Measurements from ENCODE around the gene ADGRV1.

The ADGRV1 gene

DNA sequence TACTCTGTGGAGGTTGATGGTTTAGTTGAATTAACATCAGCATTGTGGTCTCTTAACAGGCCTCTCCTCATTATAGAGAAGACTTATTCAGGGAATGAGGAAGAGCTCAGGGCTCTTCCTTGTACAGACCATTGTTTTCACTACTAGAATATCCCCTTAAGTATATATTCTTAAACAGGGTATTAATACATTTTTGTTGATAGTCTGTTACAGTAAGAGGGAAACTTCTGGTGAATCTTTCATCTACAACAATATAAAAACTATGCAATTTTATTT, 330.7 kb downstream of the ADGRV1 start:
- TF ChIP-seq CTCF (IDR thresholded peaks at IDR 0.05; ENCODE audit: low read depth, low read length, poor library complexity, severe bottlenecking) = no peak
- TF ChIP-seq EZH2phosphoT487 (IDR thresholded peaks at IDR 0.05; ENCODE audit: borderline replicate concordance, low read length) = no peak
- peaks cover 9% of the 10 kb centered on the region for H3K27me3 ChIP-seq (ENCODE audit: control insufficient read depth, low read length)
- no peaks in the 10 kb centered on the region for H4K20me1 ChIP-seq (ENCODE audit: control insufficient read depth, insufficient read depth, low read depth, low read length)
- no peaks in the 10 kb centered on the region for H3F3A ChIP-seq (ENCODE audit: control insufficient read depth, insufficient read depth)
- no peak overlapping the region for H3K4me3 ChIP-seq (ENCODE audit: low read length)
- no peaks in the 10 kb centered on the region for H3K79me2 ChIP-seq (ENCODE audit: control insufficient read depth, low read length)
- H3K4me1 ChIP-seq (ENCODE audit: control insufficient read depth, low read length) = no peaks in the 10 kb centered on the region
- H3K27ac ChIP-seq (ENCODE audit: low read depth, low read length) = no peak overlapping the region
- no peak overlapping the region for H3K4me2 ChIP-seq (ENCODE audit: low read length)
- H3K9me2 ChIP-seq (replicated peaks; ENCODE audit: control insufficient read depth, low read length) = no peaks in the 10 kb centered on the region
- no peaks in the 10 kb centered on the region for H3K36me3 ChIP-seq (ENCODE audit: control insufficient read depth, low read length)
- H3K9me3 ChIP-seq (ENCODE audit: control insufficient read depth, insufficient read depth, low read length) = no peaks in the 10 kb centered on the region

- no peaks in the 10 kb centered on the region for H3K9me2 ChIP-seq (replicated peaks; ENCODE audit: control insufficient read depth, low read length)
- H4K20me1 ChIP-seq (ENCODE audit: control insufficient read depth, insufficient read depth, low read depth, low read length) = no peaks in the 10 kb centered on the region
- TF ChIP-seq CTCF (IDR thresholded peaks at IDR 0.05; ENCODE audit: low read depth, low read length, poor library complexity, severe bottlenecking) (no peak), EZH2phosphoT487 (IDR thresholded peaks at IDR 0.05; ENCODE audit: borderline replicate concordance, low read length) (no peak)
- no peaks in the 10 kb centered on the region for H3F3A ChIP-seq (ENCODE audit: control insufficient read depth, insufficient read depth)
- no peaks in the 10 kb centered on the region for H3K9me3 ChIP-seq (ENCODE audit: control insufficient read depth, insufficient read depth, low read length)
- no peak overlapping the region for H3K27ac ChIP-seq (ENCODE audit: low read depth, low read length)
- H3K4me2 ChIP-seq (ENCODE audit: low read length) = no peak overlapping the region
- no peaks in the 10 kb centered on the region for H3K36me3 ChIP-seq (ENCODE audit: control insufficient read depth, low read length)
- no peaks in the 10 kb centered on the region for H3K79me2 ChIP-seq (ENCODE audit: control insufficient read depth, low read length)
- H3K27me3 ChIP-seq (ENCODE audit: control insufficient read depth, low read length) = peaks cover 5% of the 10 kb centered on the region
- H3K4me1 ChIP-seq (ENCODE audit: control insufficient read depth, low read length) = no peaks in the 10 kb centered on the region
- H3K4me3 ChIP-seq (ENCODE audit: low read length) = no peak overlapping the region
Measured at GRCh38 chr5:90890180-90890579, 331.6 kb downstream of the ADGRV1 start.

- Histone ChIP-seq H3K79me2 (ENCODE audit: control insufficient read depth, low read length) (no peaks in the 10 kb centered on the region), H3K4me1 (ENCODE audit: control insufficient read depth, low read length) (no peaks in the 10 kb centered on the region), H3K9me3 (ENCODE audit: control insufficient read depth, insufficient read depth, low read length) (no peaks in the 10 kb centered on the region), H4K20me1 (ENCODE audit: control insufficient read depth, insufficient read depth, low read depth, low read length) (no peaks in the 10 kb centered on the region), H3F3A (ENCODE audit: control insufficient read depth, insufficient read depth) (no peaks in the 10 kb centered on the region), H3K27me3 (ENCODE audit: control insufficient read depth, low read length) (no peaks in the 10 kb centered on the region), H3K9me2 (replicated peaks; ENCODE audit: control insufficient read depth, low read length) (no peaks in the 10 kb centered on the region), H3K27ac (ENCODE audit: low read depth, low read length) (no peak overlapping the region), H3K4me3 (ENCODE audit: low read length) (no peak overlapping the region), H3K4me2 (ENCODE audit: low read length) (no peak overlapping the region), H3K36me3 (ENCODE audit: control insufficient read depth, low read length) (no peaks in the 10 kb centered on the region)
- no peak for TF ChIP-seq EZH2phosphoT487 (IDR thresholded peaks at IDR 0.05; ENCODE audit: borderline replicate concordance, low read length)
- TF ChIP-seq CTCF (IDR thresholded peaks at IDR 0.05; ENCODE audit: low read depth, low read length, poor library complexity, severe bottlenecking) = no peak
Measured at GRCh38 chr5:90894866-90895420, 336.3 kb downstream of the ADGRV1 start.

GRCh38 chr5:90897618-90898017, 339.0 kb downstream of the ADGRV1 start:
- Histone ChIP-seq H3K79me2 (ENCODE audit: control insufficient read depth, low read length) (no peaks in the 10 kb centered on the region), H4K20me1 (ENCODE audit: control insufficient read depth, insufficient read depth, low read depth, low read length) (no peaks in the 10 kb centered on the region), H3K9me2 (replicated peaks; ENCODE audit: control insufficient read depth, low read length) (no peaks in the 10 kb centered on the region), H3K4me1 (ENCODE audit: control insufficient read depth, low read length) (no peaks in the 10 kb centered on the region), H3K27me3 (ENCODE audit: control insufficient read depth, low read length) (0 out of 2 replicates have a peak, but pooled peaks cover 3% of the 10 kb centered on the region), H3K4me3 (ENCODE audit: low read length) (no peak overlapping the region), H3K27ac (ENCODE audit: low read depth, low read length) (no peak overlapping the region), H3K9me3 (ENCODE audit: control insufficient read depth, insufficient read depth, low read length) (no peaks in the 10 kb centered on the region), H3F3A (ENCODE audit: control insufficient read depth, insufficient read depth) (no peaks in the 10 kb centered on the region), H3K4me2 (ENCODE audit: low read length) (no peak overlapping the region), H3K36me3 (ENCODE audit: control insufficient read depth, low read length) (no peaks in the 10 kb centered on the region)
- TF ChIP-seq EZH2phosphoT487 (IDR thresholded peaks at IDR 0.05; ENCODE audit: borderline replicate concordance, low read length) (no peak), CTCF (IDR thresholded peaks at IDR 0.05; ENCODE audit: low read depth, low read length, poor library complexity, severe bottlenecking) (no peak)

Data from DOHH2 (cell line).